WTC11 (cell line): ENCODE results near the gene DDX11. TPM values are rescaled to one million over a fixed set of nuclear protein-coding genes. Genes with fewer than 3 reads are reported as not detected.

Source experiments
- ATAC-seq: fragments of 200-7000 bp; cut with Tn5 transposase; 2 replicates; pipeline ENCODE4 v1.10.0; 2021; ENCODE audit warnings: mild to moderate bottlenecking, moderate library complexity
- CTCF ChIA-PET: fragments of 300-600 bp; sonication (Branson Sonifier 250); formaldehyde crosslinking; loops from one replicate; lab custom pipeline; 2021; ENCODE audit warnings: antibody characterized with exemption; lab: Charles Lee
- POLR2A ChIA-PET: fragments of 350-600 bp; sonication (Branson Sonifier 250); formaldehyde crosslinking; loops from one replicate; lab custom pipeline; 2021; ENCODE audit warnings: antibody characterized with exemption; lab: Charles Lee
- DNase-seq: peaks from one replicate; pipeline ENCODE4 v3.0.0; 2021; ENCODE audit warnings: low spot score
- H3K27ac Mint-ChIP-seq: 2 replicates; pipeline ENCODE4 v1.8.0; 2021; ENCODE audit warnings: mixed read lengths
- H3K27me3 Mint-ChIP-seq: 2 replicates; pipeline ENCODE4 v1.8.0; 2021; ENCODE audit warnings: low read depth, mild to moderate bottlenecking, moderate library complexity, mixed read lengths
- H3K36me3 Mint-ChIP-seq: 2 replicates; pipeline ENCODE4 v1.8.0; 2021; ENCODE audit warnings: mixed read lengths
- H3K4me1 Mint-ChIP-seq: 2 replicates; pipeline ENCODE4 v1.8.0; 2022; ENCODE audit warnings: mixed read lengths
- H3K4me3 Mint-ChIP-seq: 2 replicates; pipeline ENCODE4 v1.8.0; 2021; ENCODE audit warnings: mild to moderate bottlenecking, moderate library complexity, mixed read lengths
- H3K9me3 Mint-ChIP-seq: 2 replicates; pipeline ENCODE4 v1.8.0; 2021; ENCODE audit warnings: mixed read lengths
- ARID4B ChIP-seq: sonication (generic); formaldehyde crosslinking; IDR thresholded peaks from 2 replicates; pipeline ENCODE4 v1.8.0; 2023; ENCODE audit warnings: missing genetic modification reagents, mild to moderate bottlenecking, borderline replicate concordance
- CREM ChIP-seq: sonication (generic); formaldehyde crosslinking; IDR thresholded peaks from 2 replicates; pipeline ENCODE4 v1.8.1; 2022; ENCODE audit warnings: mild to moderate bottlenecking, missing genetic modification reagents, moderate library complexity
- ERG ChIP-seq: fragments of 250-450 bp; sonication (Bioruptor Pico); IDR thresholded peaks from 2 replicates; pipeline ENCODE4 v1.8.0; 2021; ENCODE audit warnings: mild to moderate bottlenecking
- ETV6 ChIP-seq: sonication (generic); formaldehyde crosslinking; IDR thresholded peaks from 2 replicates; pipeline ENCODE4 v1.8.1; 2022; ENCODE audit warnings: mild to moderate bottlenecking, missing genetic modification reagents
- MLX ChIP-seq: sonication (generic); formaldehyde crosslinking; IDR thresholded peaks from 2 replicates; pipeline ENCODE4 v1.8.1; 2023; ENCODE audit warnings: mild to moderate bottlenecking, missing genetic modification reagents, moderate library complexity
- NR3C1 ChIP-seq: sonication (generic); formaldehyde crosslinking; conservative IDR thresholded peaks from 2 replicates; pipeline ENCODE4 v1.8.1; 2023; ENCODE audit warnings: low read depth, mild to moderate bottlenecking, missing genetic modification reagents
- RELA ChIP-seq: sonication (generic); formaldehyde crosslinking; IDR thresholded peaks from 2 replicates; pipeline ENCODE4 v1.8.1; 2022; ENCODE audit warnings: missing genetic modification reagents, mild to moderate bottlenecking, borderline replicate concordance
- SMAD4 ChIP-seq: sonication (generic); formaldehyde crosslinking; IDR thresholded peaks from 2 replicates; pipeline ENCODE4 v1.8.0; 2022; ENCODE audit warnings: mild to moderate bottlenecking, missing genetic modification reagents
- SOX15 ChIP-seq: fragments of 250-450 bp; sonication (Bioruptor Pico); IDR thresholded peaks from 2 replicates; pipeline ENCODE4 v1.9.0; 2021; ENCODE audit warnings: mild to moderate bottlenecking
- SP1 ChIP-seq: sonication (generic); formaldehyde crosslinking; conservative IDR thresholded peaks from 2 replicates; pipeline ENCODE4 v1.8.1; 2022; ENCODE audit warnings: missing genetic modification reagents
- USF2 ChIP-seq: sonication (generic); formaldehyde crosslinking; IDR thresholded peaks from 2 replicates; pipeline ENCODE4 v1.8.1; 2023; ENCODE audit warnings: mild to moderate bottlenecking, missing genetic modification reagents, moderate library complexity
- ZBTB43 ChIP-seq: sonication (generic); formaldehyde crosslinking; IDR thresholded peaks from 2 replicates; pipeline ENCODE4 v1.8.1; 2023; ENCODE audit warnings: mild to moderate bottlenecking, missing genetic modification reagents
- ZNF317 ChIP-seq: sonication (generic); formaldehyde crosslinking; IDR thresholded peaks from 2 replicates; pipeline ENCODE4 v1.8.1; 2023; ENCODE audit warnings: low read depth, mild to moderate bottlenecking, moderate library complexity, missing genetic modification reagents, borderline replicate concordance
- ZNF423 ChIP-seq: fragments of 250-450 bp; sonication (Bioruptor Pico); IDR thresholded peaks from 2 replicates; pipeline ENCODE4 v2.1.2; 2022; ENCODE audit warnings: mild to moderate bottlenecking, moderate library complexity
- total RNA-seq: library from RNA; stranded (reverse); gene quantifications from 3 replicates; pipeline ENCODE4 v1.2.3, GENCODE V29; 2021
- TF ChIP-seq, protein P1 (sequence below): sonication (generic); formaldehyde crosslinking; IDR thresholded peaks from 2 replicates; pipeline ENCODE4 v1.8.0; 2022; ENCODE audit warnings: mild to moderate bottlenecking, missing genetic modification reagents

Gene DDX11
- total RNA-seq, 1 experiment from 2014 or later: 219 TPM

GRCh38 chr12:31118347-31119191 lies 44.9 kb downstream of the DDX11 start (continued):
- TF ChIP-seq ZNF423 (0 out of 2 replicates have a peak, but pooled peaks have one; percentile 12), SP1 (CRISPR knock-in tag) (peak; percentile 36; the same call in 1 of the 2 replicates), NR3C1 (CRISPR knock-in tag) (no peak)

- ChIA-PET POLR2A (no interaction called here), CTCF (interaction anchor here (0.7 kb wide), 1 partner anchor 153 kb away, joined by 3 read pairs; no protein-coding TSS in a partner anchor)
- Mint-ChIP-seq H3K4me1 (peaks cover 10% of the 10 kb centered on the region), H3K27ac (no peak overlapping the region), H3K27me3 (peaks cover 48% of the 10 kb centered on the region), H3K4me3 (peak overlapping the region; percentile 66), H3K36me3 (no peaks in the 10 kb centered on the region), H3K9me3 (no peaks in the 10 kb centered on the region)
- no peak for ATAC-seq
- TF ChIP-seq, protein P1, sequence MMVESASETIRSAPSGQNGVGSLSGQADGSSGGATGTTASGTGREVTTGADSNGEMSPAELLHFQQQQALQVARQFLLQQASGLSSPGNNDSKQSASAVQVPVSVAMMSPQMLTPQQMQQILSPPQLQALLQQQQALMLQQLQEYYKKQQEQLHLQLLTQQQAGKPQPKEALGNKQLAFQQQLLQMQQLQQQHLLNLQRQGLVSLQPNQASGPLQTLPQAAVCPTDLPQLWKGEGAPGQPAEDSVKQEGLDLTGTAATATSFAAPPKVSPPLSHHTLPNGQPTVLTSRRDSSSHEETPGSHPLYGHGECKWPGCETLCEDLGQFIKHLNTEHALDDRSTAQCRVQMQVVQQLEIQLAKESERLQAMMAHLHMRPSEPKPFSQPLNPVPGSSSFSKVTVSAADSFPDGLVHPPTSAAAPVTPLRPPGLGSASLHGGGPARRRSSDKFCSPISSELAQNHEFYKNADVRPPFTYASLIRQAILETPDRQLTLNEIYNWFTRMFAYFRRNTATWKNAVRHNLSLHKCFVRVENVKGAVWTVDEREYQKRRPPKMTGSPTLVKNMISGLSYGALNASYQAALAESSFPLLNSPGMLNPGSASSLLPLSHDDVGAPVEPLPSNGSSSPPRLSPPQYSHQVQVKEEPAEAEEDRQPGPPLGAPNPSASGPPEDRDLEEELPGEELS (CRISPR knock-in tag): no peak
- 0 out of 2 replicates have a peak, but pooled peaks have one; percentile 28 for TF ChIP-seq ZNF423
- TF ChIP-seq ERG (CRISPR knock-in tag): no peak
- no peak for TF ChIP-seq SOX15 (CRISPR knock-in tag)
- no peak for DNase-seq
Measured at GRCh38 chr12:31119192-31119802, 45.6 kb downstream of the DDX11 start.

- Mint-ChIP-seq H3K9me3 (no peaks in the 10 kb centered on the region), H3K4me1 (peaks cover 10% of the 10 kb centered on the region), H3K36me3 (no peaks in the 10 kb centered on the region), H3K27ac (no peak overlapping the region), H3K27me3 (peaks cover 48% of the 10 kb centered on the region), H3K4me3 (0 out of 2 replicates have a peak overlapping the region, but pooled peaks have one; percentile 33)
- TF ChIP-seq SMAD4 (CRISPR knock-in tag) (no peak), CREM (CRISPR knock-in tag) (no peak)
- DNase-seq: no peak
- CTCF ChIA-PET: interaction anchor here (1.7 to 1.9 kb wide), 2 partner anchors 115 to 152 kb away, joined by 6 to 7 read pairs; no protein-coding TSS in a partner anchor
- ATAC-seq: no peak
- POLR2A ChIA-PET: interaction anchor here (0.6 kb wide), 1 partner anchor 1753 kb away, joined by 4 read pairs; no protein-coding TSS in a partner anchor
Measured at GRCh38 chr12:31119803-31120211, 46.1 kb downstream of the DDX11 start.

GRCh38 chr12:31120392-31121008 lies 46.8 kb downstream of the DDX11 start:
- Mint-ChIP-seq H3K27me3 (peaks cover 44% of the 10 kb centered on the region), H3K9me3 (no peaks in the 10 kb centered on the region), H3K36me3 (no peaks in the 10 kb centered on the region), H3K27ac (no peak overlapping the region), H3K4me1 (peaks cover 10% of the 10 kb centered on the region), H3K4me3 (peak overlapping the region; percentile 68)
- peak; percentile 19 for ATAC-seq
- ChIA-PET CTCF (interaction anchor here (0.7 to 1.9 kb wide), 3 partner anchors 114 to 152 kb away, joined by 4 to 7 read pairs (median 6); no protein-coding TSS in a partner anchor), POLR2A (interaction anchor here (0.6 kb wide), 1 partner anchor 1753 kb away, joined by 4 read pairs; no protein-coding TSS in a partner anchor)
- DNase-seq: no peak
- TF ChIP-seq ETV6 (CRISPR knock-in tag) (no peak), ZNF317 (CRISPR knock-in tag) (no peak), MLX (CRISPR knock-in tag) (no peak), RELA (CRISPR knock-in tag) (no peak), ARID4B (CRISPR knock-in tag) (no peak), ZBTB43 (CRISPR knock-in tag) (no peak), USF2 (CRISPR knock-in tag) (no peak)
